SK-N-SH treated with all-trans-retinoic acid at 6 μM for 48 hours (cell line): ENCODE data around the gene LRRFIP1.

Source experiments
- ATAC-seq: fragments of 200-7000 bp; cut with Tn5 transposase; 3 replicates; pipeline ENCODE4 v1.9.1; 2020; ENCODE audit warnings: mild to moderate bottlenecking, moderate library complexity
- ARNTL ChIP-seq: fragments of 450-650 bp; formaldehyde crosslinking; IDR thresholded peaks from 2 replicates; pipeline ENCODE4 v1.5.0; 2020; ENCODE audit warnings: low read depth, mild to moderate bottlenecking, moderate library complexity, borderline replicate concordance
- BACH2 ChIP-seq: fragments of 250-450 bp; sonication (Bioruptor Pico); IDR thresholded peaks from 2 replicates; pipeline ENCODE4 v1.9.0; 2021; ENCODE audit warnings: mild to moderate bottlenecking, borderline replicate concordance
- CREB5 ChIP-seq: fragments of 250-450 bp; sonication (Bioruptor Pico); IDR thresholded peaks from 2 replicates; pipeline ENCODE4 v1.5.1; 2020; ENCODE audit warnings: low read depth, mild to moderate bottlenecking, moderate library complexity
- CSDC2 ChIP-seq: fragments of 250-450 bp; sonication (Bioruptor Pico); IDR thresholded peaks from 2 replicates; pipeline ENCODE4 v1.5.0; 2020; ENCODE audit warnings: mild to moderate bottlenecking, moderate library complexity
- CSRNP3 ChIP-seq: fragments of 250-450 bp; sonication (Bioruptor Pico); IDR thresholded peaks from 2 replicates; pipeline ENCODE4 v1.5.1; 2021; ENCODE audit warnings: mild to moderate bottlenecking, moderate library complexity
- ESRRG ChIP-seq: fragments of 250-450 bp; sonication (Bioruptor Pico); IDR thresholded peaks from 2 replicates; pipeline ENCODE4 v1.6.1; 2021; ENCODE audit warnings: mild to moderate bottlenecking
- GLIS3 ChIP-seq: fragments of 250-450 bp; sonication (Bioruptor Pico); IDR thresholded peaks from 2 replicates; pipeline ENCODE4 v1.5.0; 2020; ENCODE audit warnings: mild to moderate bottlenecking, moderate library complexity
- OSR1 ChIP-seq: fragments of 250-450 bp; sonication (Bioruptor Pico); IDR thresholded peaks from 2 replicates; pipeline ENCODE4 v1.8.0; 2022; ENCODE audit warnings: moderate library complexity, mild to moderate bottlenecking, inconsistent platforms
- PATZ1 ChIP-seq: fragments of 250-450 bp; sonication (Bioruptor Pico); IDR thresholded peaks from 2 replicates; pipeline ENCODE4 v1.8.0; 2020; ENCODE audit warnings: mild to moderate bottlenecking, moderate library complexity, borderline replicate concordance
- POU6F1 ChIP-seq: fragments of 250-450 bp; sonication (Bioruptor Pico); IDR thresholded peaks from 2 replicates; pipeline ENCODE4 v1.8.0; 2021; ENCODE audit warnings: low read depth, mild to moderate bottlenecking, moderate library complexity, borderline replicate concordance
- PPARA ChIP-seq: fragments of 250-450 bp; sonication (Bioruptor Pico); IDR thresholded peaks from 2 replicates; pipeline ENCODE4 v1.5.0; 2020; ENCODE audit warnings: mild to moderate bottlenecking, borderline replicate concordance
- RARB ChIP-seq: fragments of 250-450 bp; sonication (Bioruptor Pico); IDR thresholded peaks from 2 replicates; pipeline ENCODE4 v1.8.0; 2021; ENCODE audit warnings: mild to moderate bottlenecking, moderate library complexity
- SNAI2 ChIP-seq: fragments of 250-450 bp; sonication (Bioruptor Pico); IDR thresholded peaks from 2 replicates; pipeline ENCODE4 v1.5.0; 2020; ENCODE audit warnings: mild to moderate bottlenecking, moderate library complexity
- TCF4 ChIP-seq: fragments of 250-450 bp; sonication (Bioruptor Pico); IDR thresholded peaks from 2 replicates; pipeline ENCODE4 v1.8.0; 2021; ENCODE audit warnings: mild to moderate bottlenecking, moderate library complexity, borderline replicate concordance
- TOX ChIP-seq: fragments of 250-450 bp; sonication (Bioruptor Pico); IDR thresholded peaks from 2 replicates; pipeline ENCODE4 v1.8.0; 2021; ENCODE audit warnings: mild to moderate bottlenecking, moderate library complexity, borderline replicate concordance
- TSHZ2 ChIP-seq: fragments of 250-450 bp; sonication (Bioruptor Pico); IDR thresholded peaks from 2 replicates; pipeline ENCODE4 v1.5.0; 2020; ENCODE audit warnings: mild to moderate bottlenecking, moderate library complexity
- ZC3H10 ChIP-seq: fragments of 250-450 bp; sonication (Bioruptor Pico); IDR thresholded peaks from 2 replicates; pipeline ENCODE4 v1.5.1; 2021; ENCODE audit warnings: mild to moderate bottlenecking, moderate library complexity
- ZFP3 ChIP-seq: fragments of 250-450 bp; sonication (Bioruptor Pico); IDR thresholded peaks from 2 replicates; pipeline ENCODE4 v1.5.0; 2020; ENCODE audit warnings: mild to moderate bottlenecking, moderate library complexity
- ZFP30 ChIP-seq: fragments of 450-650 bp; formaldehyde crosslinking; IDR thresholded peaks from 2 replicates; pipeline ENCODE4 v1.5.0; 2022; ENCODE audit warnings: mild to moderate bottlenecking, moderate library complexity
- ZNF565 ChIP-seq: fragments of 450-650 bp; formaldehyde crosslinking; conservative IDR thresholded peaks from 2 replicates; pipeline ENCODE4 v1.5.0; 2020; ENCODE audit warnings: low read depth, mild to moderate bottlenecking, moderate library complexity
- ZNF70 ChIP-seq: fragments of 450-650 bp; formaldehyde crosslinking; IDR thresholded peaks from 2 replicates; pipeline ENCODE4 v1.5.0; 2020; ENCODE audit warnings: mild to moderate bottlenecking, moderate library complexity
- ZNF8 ChIP-seq: fragments of 450-650 bp; formaldehyde crosslinking; IDR thresholded peaks from 2 replicates; pipeline ENCODE4 v1.5.0; 2020; ENCODE audit warnings: mild to moderate bottlenecking, moderate library complexity

The LRRFIP1 gene

GRCh38 chr2:237626813-237627440 lies 460 bp upstream of the LRRFIP1 start:
- ATAC-seq: peak; percentile 20
- TF ChIP-seq ZNF8 (CRISPR knock-in tag) (no peak), ZFP30 (CRISPR knock-in tag) (no peak), GLIS3 (CRISPR knock-in tag) (no peak), ZFP3 (CRISPR knock-in tag) (no peak), ESRRG (CRISPR knock-in tag) (no peak), ZC3H10 (no peak), ARNTL (CRISPR knock-in tag) (no peak), RARB (no peak)
- TF ChIP-seq, all 23 proteins: peak for 0

- TF ChIP-seq PATZ1 (CRISPR knock-in tag) (no peak), CREB5 (no peak), SNAI2 (CRISPR knock-in tag) (no peak), TCF4 (CRISPR knock-in tag) (no peak), POU6F1 (CRISPR knock-in tag) (no peak), PPARA (CRISPR knock-in tag) (no peak), CSRNP3 (CRISPR knock-in tag) (no peak), ZNF70 (no peak), ESRRG (CRISPR knock-in tag) (no peak), TSHZ2 (CRISPR knock-in tag) (no peak), ZC3H10 (no peak), BACH2 (CRISPR knock-in tag) (no peak), CSDC2 (CRISPR knock-in tag) (no peak)
- ATAC-seq: no peak
These were observed 1.1 kb downstream of the LRRFIP1 start for GRCh38 chr2:237628247-237629187.

- ATAC-seq: no peak
- TF ChIP-seq ZNF70: no peak
- no peak for TF ChIP-seq RARB
- TF ChIP-seq TCF4 (CRISPR knock-in tag): no peak
- TF ChIP-seq TOX: no peak
- no peak for TF ChIP-seq ZNF565 (CRISPR knock-in tag)
- TF ChIP-seq ZFP30 (CRISPR knock-in tag): no peak
- TF ChIP-seq ZNF8 (CRISPR knock-in tag): no peak
- no peak for TF ChIP-seq POU6F1 (CRISPR knock-in tag)
- TF ChIP-seq CSDC2 (CRISPR knock-in tag): no peak
- TF ChIP-seq ZC3H10: no peak
- no peak for TF ChIP-seq ESRRG (CRISPR knock-in tag)
- no peak for TF ChIP-seq OSR1 (CRISPR knock-in tag)
- TF ChIP-seq CSRNP3 (CRISPR knock-in tag): no peak
- no peak for TF ChIP-seq ZFP3 (CRISPR knock-in tag)
- TF ChIP-seq PPARA (CRISPR knock-in tag): no peak
These were observed 1.8 kb downstream of the LRRFIP1 start for GRCh38 chr2:237629188-237629534.
